ENCODE measurements around the gene GNA15.

- no peak for TF ChIP-seq CTCF (IDR thresholded peaks at IDR 0.05)
- TF ChIP-seq POLR2A (IDR thresholded peaks at IDR 0.05), result no peak
Observed at GRCh38 chr19:3189702-3190469, 54.1 kb downstream of the GNA15 start.
